ENCODE results near the gene MGRN1. TPM values are rescaled to one million over a fixed set of nuclear protein-coding genes. Genes with fewer than 3 reads are reported as not detected.
"Not testable (repeated sequence)": the region's sequence is repeated elsewhere in the genome, so short reads cannot be mapped to it uniquely, and the experiment has no call there.

MGRN1 gene
- total RNA-seq, 2 donors from 2014 or later: 35.6 to 47.4 TPM

DNA sequence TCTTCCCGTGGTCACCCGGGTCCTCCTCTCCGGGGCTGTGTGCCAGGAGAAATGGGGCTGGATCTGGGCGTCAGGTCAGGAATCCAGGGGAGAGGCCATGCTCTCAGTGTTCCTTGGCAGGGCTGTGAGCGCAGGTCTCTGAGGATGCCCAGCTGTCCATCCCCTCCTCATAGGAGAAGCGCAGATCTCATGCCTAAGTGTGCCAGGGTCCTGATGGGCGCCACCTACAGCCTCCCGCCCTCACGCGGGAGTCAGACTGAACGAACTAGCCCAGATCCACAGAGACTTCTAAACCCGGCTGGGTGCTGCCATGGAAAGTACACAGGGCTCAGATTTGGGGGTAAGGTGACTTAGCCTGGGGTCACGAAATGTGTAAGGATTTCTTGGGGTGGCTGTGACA is 24.3 kb downstream of the MGRN1 start:
- Histone ChIP-seq H3K4me1 (no peaks in the 10 kb centered on the region), H3K27me3 (no peaks in the 10 kb centered on the region), H3K4me3 (no peak overlapping the region), H3K36me3 (peaks cover 39% of the 10 kb centered on the region), H3K9me3 (no peaks in the 10 kb centered on the region), H3K27ac (no peak overlapping the region)
- DNase-seq (ENCODE audit: low spot score): no peak
- no peak for TF ChIP-seq CTCF (IDR thresholded peaks at IDR 0.05)

- H3K36me3 ChIP-seq: peaks cover 48% of the 10 kb centered on the region
- TF ChIP-seq CTCF (IDR thresholded peaks at IDR 0.05): no peak
- no peak for DNase-seq (ENCODE audit: low spot score)
Measured at GRCh38 chr16:4649744-4650442, 25.3 kb downstream of the MGRN1 start.

GRCh38 chr16:4650443-4651074 is 25.9 kb downstream of the MGRN1 start:
- not testable (repeated sequence) for H3K27ac ChIP-seq

More at GRCh38 chr16:4649744-4650442, 25.3 kb downstream of the MGRN1 start:
- Histone ChIP-seq H3K4me1 (no peaks in the 10 kb centered on the region), H3K27me3 (no peaks in the 10 kb centered on the region), H3K27ac (no peak overlapping the region), H3K4me3 (no peak overlapping the region), H3K9me3 (no peaks in the 10 kb centered on the region)

GRCh38 chr16:4651827-4652226 is 27.2 kb downstream of the MGRN1 start:
- no peak for DNase-seq (ENCODE audit: low spot score)
- peaks cover 68% of the 10 kb centered on the region for H3K36me3 ChIP-seq
- no peaks in the 10 kb centered on the region for H3K9me3 ChIP-seq
- no peak for TF ChIP-seq CTCF (IDR thresholded peaks at IDR 0.05)
- H3K4me1 ChIP-seq: no peaks in the 10 kb centered on the region
- H3K4me3 ChIP-seq: no peak overlapping the region
- no peak overlapping the region for H3K27ac ChIP-seq
- no peaks in the 10 kb centered on the region for H3K27me3 ChIP-seq

More at GRCh38 chr16:4650443-4651074, 25.9 kb downstream of the MGRN1 start:
- H3K36me3 ChIP-seq: peaks cover 55% of the 10 kb centered on the region
- peak; percentile 27 to 69 for TF ChIP-seq CTCF (IDR thresholded peaks at IDR 0.05)
- H3K9me3 ChIP-seq; DNase-seq (ENCODE audit: low spot score); H3K27me3 ChIP-seq; H3K4me1 ChIP-seq; H3K4me3 ChIP-seq: not testable (repeated sequence)

DNA sequence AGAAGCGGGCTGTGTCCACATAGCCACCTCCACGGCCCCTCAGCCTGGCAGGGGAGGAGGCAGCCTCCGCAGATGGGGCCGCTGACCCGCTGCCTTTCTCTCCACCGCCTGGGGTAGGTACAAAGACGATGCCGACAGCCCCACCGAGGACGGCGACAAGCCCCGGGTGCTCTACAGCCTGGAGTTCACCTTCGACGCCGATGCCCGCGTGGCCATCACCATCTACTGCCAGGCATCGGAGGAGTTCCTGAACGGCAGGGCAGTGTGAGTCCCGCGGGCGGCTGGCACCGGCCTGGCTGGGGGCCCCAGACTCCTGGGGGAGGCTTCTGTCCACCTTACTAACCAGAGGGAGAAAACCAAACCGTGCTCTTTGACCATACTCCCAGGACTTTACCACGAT is 27.9 kb downstream of the MGRN1 start:
- Histone ChIP-seq H3K36me3 (peaks cover 75% of the 10 kb centered on the region), H3K4me3 (no peak overlapping the region), H3K9me3 (no peaks in the 10 kb centered on the region), H3K4me1 (no peaks in the 10 kb centered on the region), H3K27ac (no peak overlapping the region), H3K27me3 (no peaks in the 10 kb centered on the region)
- DNase-seq (ENCODE audit: low spot score): no peak
- no peak for TF ChIP-seq CTCF (IDR thresholded peaks at IDR 0.05)

All from right atrium auricular region (tissue), 2 donors.